Ishikawa (cell line): ENCODE measurements around the gene BTBD3.

Experiments
- FOXM1 ChIP-seq: IDR thresholded peaks from 2 replicates; pipeline ENCODE4 v1.6.1; 2012; ENCODE audit warnings: low read depth, borderline replicate concordance
- TF ChIP-seq, protein P1 (sequence below): IDR thresholded peaks from 2 replicates; pipeline ENCODE4 v1.6.1; 2012
- TF ChIP-seq, protein P2 (sequence below): IDR thresholded peaks from 2 replicates; pipeline ENCODE4 v1.6.1; 2012; ENCODE audit warnings: low read depth, mild to moderate bottlenecking

DNA sequence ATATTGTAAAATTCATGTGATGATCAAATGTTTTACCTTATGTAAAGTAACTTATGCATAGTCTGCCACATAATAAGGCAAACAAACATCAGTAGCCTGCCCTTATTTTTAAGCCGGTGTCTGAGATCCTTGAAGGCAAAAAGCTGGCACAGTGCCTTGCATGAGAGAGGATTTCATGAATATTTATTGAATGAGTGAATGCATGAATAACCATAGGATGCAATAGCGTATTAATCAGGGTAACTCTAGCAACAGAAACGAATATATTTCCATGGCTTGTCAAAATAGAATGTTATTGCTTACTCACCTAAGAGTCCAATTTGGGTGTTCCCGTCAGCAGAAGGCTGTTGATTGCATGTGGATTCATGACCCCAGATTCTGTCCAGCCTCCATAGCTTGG is 34.9 kb downstream of the BTBD3 start:
- no peak for TF ChIP-seq FOXM1
- TF ChIP-seq, protein P1, sequence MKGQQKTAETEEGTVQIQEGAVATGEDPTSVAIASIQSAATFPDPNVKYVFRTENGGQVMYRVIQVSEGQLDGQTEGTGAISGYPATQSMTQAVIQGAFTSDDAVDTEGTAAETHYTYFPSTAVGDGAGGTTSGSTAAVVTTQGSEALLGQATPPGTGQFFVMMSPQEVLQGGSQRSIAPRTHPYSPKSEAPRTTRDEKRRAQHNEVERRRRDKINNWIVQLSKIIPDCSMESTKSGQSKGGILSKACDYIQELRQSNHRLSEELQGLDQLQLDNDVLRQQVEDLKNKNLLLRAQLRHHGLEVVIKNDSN = no peak
- TF ChIP-seq, protein P2, sequence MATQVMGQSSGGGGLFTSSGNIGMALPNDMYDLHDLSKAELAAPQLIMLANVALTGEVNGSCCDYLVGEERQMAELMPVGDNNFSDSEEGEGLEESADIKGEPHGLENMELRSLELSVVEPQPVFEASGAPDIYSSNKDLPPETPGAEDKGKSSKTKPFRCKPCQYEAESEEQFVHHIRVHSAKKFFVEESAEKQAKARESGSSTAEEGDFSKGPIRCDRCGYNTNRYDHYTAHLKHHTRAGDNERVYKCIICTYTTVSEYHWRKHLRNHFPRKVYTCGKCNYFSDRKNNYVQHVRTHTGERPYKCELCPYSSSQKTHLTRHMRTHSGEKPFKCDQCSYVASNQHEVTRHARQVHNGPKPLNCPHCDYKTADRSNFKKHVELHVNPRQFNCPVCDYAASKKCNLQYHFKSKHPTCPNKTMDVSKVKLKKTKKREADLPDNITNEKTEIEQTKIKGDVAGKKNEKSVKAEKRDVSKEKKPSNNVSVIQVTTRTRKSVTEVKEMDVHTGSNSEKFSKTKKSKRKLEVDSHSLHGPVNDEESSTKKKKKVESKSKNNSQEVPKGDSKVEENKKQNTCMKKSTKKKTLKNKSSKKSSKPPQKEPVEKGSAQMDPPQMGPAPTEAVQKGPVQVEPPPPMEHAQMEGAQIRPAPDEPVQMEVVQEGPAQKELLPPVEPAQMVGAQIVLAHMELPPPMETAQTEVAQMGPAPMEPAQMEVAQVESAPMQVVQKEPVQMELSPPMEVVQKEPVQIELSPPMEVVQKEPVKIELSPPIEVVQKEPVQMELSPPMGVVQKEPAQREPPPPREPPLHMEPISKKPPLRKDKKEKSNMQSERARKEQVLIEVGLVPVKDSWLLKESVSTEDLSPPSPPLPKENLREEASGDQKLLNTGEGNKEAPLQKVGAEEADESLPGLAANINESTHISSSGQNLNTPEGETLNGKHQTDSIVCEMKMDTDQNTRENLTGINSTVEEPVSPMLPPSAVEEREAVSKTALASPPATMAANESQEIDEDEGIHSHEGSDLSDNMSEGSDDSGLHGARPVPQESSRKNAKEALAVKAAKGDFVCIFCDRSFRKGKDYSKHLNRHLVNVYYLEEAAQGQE = no peak
